Stimulated activated CD4-positive, alpha-beta T cell treated with anti-CD3 and anti-CD28 coated beads, Interleukin-12 subunit alpha, Interleukin-12 subunit beta, amount 100 ng/mL, for 24 hours (primary cell): Measurements from ENCODE around the gene GPR160.

ENCODE experiments used
- DNase-seq, 2 experiments: peaks; one replicate each; pipeline ENCODE4 v3.0.0-alpha.2; 2020; ENCODE audit warnings: low read depth in 2 of 2

Gene GPR160

DNA sequence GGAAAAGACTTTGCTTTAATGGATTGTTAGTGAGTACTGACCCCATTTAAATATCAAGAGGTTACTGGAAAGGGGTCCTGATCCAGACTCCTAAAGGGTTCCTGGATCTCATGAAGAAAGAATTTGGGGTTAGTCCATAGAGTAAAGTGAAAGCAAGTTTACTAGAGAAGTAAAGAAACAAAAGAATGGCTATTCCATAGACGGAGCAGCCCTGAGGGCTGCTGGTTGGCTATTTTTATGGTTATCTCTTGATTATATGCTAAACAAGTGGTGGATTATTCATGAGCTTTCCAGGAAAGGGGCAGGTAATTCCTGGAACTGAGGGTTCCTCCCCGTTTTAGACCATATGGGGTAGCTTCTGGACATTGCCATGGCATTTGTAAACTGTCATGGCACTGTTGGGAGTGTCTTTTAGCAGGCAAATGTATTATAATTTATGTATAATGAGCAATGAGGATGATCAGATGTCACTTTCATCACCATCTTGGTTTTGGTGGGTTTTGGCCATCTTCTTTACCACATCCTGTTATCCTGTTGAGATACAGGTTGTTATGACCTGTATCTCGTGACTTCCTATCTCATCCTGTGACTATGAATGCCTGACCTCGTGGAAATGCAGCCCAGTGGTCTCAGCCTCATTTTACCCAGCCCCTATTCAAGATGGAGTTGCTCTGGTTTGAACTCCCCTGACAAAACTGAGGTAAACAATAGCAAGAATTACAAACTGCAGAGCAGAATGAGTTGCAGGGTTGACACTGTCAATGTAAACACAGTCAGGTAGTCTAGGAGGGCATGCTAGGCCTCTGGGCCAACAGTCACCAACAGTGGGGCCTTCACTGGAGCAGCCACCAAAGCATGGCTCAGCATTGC is 10.3 kb upstream of the GPR160 start:
- no peak for DNase-seq

DNA sequence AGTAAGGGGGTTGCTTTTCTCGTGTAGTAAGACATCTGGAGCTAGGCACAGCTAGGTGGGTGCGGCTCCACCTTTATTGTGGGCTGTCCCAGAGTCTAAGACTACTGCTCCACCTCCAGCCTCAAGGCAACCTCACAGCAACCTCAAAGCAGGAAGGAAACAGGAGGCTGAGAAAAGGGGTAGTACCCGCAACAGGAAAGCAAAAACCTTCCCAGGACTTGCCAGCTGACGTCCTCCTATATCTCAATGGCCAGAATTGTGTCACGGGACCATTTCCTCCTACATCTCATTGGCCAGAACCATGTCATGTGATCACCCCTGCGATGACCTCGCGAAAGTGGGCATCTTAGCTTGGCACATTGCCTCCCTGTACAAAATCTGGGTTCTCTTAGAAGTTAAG is 4.3 kb upstream of the GPR160 start:
- DNase-seq = peak in 1 of 2 experiments; percentile 7

DNA sequence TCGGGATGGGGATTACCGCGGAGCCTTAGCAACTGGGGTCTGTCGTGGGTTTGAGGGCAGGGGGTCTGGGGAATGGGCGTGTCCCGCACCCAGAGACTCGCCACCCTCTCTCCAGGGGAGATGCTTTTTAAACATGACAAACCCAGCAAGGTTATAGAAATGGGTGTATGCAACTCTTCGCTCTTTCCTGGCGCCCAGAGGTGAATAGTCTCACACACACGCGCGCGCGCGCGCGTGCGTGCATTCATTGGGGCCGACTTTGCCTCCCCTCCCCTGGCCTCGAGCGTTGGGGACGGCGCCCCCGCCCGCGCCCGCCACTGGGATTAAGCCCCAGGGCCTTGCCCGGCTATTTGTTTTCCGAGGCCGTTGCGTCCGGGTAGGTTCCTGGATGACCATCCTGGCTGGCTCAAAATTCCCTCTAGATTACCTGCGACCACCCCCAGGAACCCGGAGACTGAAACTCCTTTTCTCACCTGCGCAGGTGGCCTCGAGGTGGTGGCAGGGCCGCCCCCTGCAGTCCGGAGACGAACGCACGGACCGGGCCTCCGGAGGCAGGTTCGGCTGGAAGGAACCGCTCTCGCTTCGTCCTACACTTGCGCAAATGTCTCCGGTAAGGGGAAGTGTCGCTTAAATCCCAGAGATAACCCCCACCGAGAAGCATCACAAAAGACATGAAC is 777 bp downstream of the GPR160 start:
- peak in 1 of 2 experiments; percentile 7 for DNase-seq

DNA sequence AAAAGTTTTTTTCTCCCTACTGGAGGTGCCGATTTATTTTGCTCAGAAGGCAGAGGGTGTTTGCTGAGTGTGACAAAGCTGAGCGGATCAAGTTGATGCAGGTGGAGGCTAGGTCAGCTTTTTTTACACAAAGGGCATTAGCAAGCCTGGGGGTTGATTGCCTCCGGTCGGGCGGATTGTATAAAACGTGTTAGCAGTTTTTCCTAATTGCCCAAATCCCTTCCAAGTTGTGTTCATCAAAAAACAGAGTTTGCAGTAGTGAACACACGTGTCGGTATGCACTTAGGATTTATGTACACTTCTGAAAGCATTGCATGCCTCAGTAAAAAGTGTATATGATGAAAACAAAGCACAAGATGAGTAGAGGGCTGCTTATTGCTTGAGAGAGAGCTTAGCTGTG is 2.6 kb downstream of the GPR160 start:
- DNase-seq = no peak

DNA sequence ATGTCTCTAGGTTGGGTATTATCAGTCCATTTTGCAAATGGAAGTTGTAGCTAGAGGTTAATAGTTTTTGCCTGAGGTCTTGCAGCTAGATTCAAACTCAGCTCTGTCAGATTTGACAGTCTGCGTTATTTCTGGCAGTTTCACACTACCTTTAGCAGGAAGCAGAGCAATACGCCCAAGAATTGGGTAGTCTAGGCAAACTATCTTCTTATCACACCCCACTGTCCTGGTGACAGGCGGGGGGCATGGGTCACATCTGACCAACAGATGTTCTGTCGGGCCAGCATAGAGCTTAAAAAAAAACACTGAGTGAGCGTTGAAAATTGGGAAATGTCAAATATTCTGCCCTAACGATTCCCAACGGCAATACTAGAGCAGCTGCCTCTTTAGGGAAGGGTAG is 5.7 kb downstream of the GPR160 start:
- DNase-seq = no peak

DNA sequence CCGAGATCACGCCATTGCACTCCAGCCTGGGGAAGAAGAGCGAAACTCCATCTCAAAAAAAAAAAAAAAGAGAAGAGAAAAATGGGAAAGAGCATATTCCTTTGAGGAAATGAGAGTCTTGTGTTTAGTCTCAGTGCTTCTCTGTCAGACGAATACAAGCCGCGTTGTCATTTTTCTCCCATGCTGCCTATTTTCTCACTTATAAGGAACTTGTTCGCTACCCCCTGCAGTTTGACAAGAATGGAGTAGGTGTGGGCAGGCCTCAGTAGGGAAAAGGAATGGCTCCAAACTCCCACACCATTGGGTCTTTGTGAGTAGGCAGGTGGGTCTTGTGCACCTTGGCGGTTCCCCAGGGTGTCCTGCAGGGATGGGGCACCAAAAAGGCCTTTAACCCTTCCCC is 6.5 kb downstream of the GPR160 start:
- DNase-seq = no peak

DNA sequence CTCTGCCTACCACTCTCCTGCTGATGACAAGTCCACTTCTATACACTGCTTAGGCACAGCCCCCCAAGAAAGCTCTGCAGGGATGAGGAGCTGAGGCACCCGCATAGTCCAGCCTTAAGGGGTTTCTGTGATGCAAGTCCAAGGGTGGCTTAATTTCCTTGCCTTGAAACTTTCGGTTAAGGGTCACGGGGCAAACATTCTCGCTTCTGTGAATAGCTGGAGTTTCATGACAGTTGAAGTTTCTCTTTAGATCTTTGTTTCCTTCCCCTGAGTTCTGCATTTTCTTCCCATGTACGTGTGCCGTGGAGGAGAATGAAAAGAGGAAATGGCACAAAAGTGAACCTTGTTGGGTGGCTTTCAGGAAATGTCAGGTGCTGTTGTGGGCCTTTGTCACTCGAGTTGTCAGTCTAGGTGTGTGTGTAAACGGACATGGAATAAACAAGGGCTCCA is 7.0 kb downstream of the GPR160 start:
- DNase-seq = no peak

DNA sequence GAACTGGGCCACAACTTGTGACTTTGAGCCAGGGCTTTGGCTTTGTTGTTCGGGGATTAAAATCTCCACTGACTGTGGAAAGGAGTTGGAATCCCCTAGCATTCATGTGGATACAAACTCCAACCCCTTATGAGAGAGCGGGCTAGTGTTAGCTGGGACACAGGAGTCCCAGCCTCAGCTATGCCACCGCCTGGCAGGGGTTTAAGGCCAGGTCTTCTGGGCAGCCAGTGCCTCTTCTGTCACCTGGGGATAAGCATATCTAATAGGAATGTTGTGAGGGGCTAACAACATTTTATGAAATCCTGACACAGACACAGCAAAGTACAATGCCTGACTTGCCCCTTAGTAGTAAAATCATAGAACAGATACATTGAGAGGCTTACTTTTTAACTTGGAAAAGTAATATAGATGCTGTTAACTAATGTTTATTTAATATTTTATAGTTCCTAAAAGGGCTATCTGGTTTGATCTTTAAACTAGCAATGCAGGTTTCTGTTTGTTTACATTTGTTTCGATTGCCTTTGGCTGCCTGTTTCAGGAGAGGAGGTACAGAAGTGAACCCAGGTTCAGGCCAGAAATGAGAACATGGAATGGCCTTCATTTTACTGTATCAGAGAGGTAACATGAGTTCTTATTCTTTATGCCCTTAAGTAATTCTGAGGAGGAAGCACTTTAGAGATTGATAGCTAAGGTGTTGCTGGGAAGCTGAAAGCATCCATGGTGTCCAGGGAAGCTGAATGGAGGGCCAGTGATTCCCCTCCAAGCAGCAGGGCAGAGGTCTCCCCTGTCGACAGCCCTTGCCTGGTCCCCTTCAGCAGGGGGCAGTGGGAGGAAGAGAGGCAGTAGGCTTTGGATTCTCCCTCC is 8.7 kb downstream of the GPR160 start:
- no peak for DNase-seq

DNA sequence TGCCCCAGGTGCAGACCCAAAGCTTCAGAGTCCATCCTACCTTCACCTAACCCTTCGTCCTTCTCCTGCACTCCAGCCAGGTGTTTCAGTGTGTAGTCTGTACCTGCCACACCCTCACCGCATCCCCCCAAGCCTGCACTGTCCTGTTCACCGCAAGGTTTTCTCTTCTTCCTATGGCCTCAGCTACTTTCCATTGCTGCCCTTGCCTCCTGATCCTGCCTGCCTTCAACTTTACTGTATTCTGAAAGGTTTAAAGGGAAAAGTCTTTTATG is 9.3 kb downstream of the GPR160 start:
- DNase-seq = no peak

DNA sequence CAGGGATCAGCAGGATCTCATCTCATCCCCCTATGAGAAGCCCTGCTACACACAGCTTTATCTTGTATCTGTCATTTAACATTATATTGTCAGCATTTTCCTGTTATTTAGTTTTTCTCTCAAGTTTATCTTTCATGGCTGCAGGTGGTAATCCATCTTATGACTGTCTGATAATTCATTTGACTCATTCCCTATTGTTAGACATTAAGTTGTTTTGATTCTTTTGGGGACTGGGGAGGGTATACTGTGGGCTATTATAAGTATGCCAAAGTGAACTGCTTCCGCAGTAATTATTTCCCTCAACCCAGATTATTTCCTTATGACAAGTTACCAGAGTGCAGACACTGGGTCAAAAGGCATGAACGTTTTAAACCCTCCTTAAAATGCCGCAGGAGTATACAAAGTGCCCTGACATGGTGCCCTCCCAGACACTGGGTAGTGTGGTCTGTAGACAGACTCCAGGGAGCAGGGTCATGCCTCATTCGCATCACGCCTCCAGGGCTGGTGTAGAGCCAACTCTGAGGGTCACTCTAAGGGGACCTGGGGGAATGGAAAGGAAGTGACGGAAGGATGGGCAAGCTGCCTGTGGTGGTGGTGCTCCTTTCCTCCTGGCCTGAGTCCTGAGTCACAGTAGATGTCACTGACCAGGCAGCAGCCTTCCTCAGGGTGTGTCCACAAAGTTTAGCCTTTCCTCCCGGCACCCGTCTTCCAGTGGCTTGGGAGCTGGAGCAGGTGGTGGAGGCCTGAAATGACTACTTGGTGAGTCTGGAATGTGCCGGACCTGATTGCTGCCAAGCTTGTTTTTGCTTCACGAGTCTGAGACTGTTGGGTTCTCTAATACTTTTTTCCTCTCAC is 11.6 kb downstream of the GPR160 start:
- DNase-seq = no peak

DNA sequence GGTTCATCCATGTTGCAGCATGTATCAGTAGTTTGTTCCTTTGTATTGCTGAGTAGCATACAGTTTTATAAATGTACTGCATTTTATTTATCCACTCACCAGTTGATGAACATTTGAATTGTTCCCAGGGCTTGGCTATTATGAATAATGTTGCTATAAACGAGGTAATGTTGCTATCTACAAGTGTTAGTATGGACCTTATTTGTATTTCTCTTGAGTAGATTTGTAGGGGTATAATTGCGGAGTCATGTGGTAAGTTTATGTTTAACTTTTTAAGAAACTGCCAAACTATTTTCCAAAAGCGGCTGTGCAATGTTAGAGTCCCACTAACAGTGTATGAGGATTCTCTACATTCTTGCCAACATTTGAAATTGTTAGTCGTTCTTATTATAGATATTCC is 13.0 kb downstream of the GPR160 start:
- DNase-seq = no peak

DNA sequence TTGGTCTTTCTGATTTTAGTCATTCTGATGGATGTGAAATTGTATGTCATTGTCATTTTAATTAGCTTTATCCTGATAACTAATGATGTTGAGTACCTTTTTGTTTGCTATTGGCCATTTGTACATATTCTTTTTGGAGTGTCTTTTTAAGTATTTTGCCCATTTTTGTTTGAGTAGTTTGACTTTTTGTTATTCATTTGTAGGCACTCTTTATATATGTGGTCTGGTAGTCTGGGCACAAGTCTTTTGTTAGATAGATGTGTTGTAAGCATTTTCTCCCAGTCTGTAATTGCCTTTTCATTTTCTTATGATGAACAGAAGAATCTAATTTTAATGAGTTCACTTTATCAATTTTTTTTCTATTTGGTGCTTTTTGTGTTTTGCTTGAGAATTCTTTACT is 14.6 kb downstream of the GPR160 start:
- no peak for DNase-seq

DNA sequence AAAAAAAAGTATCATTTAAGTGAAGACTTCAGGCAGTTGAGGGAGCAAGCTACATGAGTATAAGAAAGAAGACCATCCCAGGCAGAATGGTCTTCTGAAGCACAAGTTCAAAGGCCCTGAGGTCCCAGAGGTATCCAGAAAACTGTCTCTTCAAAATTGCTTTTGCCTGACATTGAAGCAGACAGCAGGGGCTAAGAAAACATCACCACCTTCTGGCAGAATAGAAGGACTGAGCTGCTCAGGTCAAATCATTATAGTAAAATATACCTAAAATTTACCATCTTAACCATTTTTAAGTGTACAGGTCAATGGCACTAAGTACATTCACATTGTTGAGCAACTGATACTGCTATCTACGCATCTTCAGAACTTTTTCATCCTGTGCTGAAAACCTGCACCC is 16.4 kb downstream of the GPR160 start:
- no peak for DNase-seq

DNA sequence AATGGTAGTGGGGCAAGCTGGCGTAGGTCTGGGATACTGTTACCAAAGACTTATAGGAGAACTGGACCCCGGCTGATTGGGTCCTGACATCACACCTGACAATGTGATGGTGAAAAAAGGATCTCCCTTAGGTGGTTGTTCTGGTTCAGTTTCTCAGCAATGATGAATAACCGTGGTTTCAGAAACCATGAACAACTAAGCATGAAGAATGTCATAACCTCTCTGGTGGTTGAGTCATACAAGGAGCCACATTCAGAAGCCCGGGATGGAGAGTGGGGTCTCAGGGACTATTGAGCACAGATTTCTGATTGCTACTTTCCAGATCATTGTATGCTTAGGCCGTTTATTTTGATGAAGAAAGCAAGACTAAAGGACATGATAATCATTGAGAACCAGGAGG is 17.4 kb downstream of the GPR160 start:
- DNase-seq = peak in 1 of 2 experiments; percentile 1

DNA sequence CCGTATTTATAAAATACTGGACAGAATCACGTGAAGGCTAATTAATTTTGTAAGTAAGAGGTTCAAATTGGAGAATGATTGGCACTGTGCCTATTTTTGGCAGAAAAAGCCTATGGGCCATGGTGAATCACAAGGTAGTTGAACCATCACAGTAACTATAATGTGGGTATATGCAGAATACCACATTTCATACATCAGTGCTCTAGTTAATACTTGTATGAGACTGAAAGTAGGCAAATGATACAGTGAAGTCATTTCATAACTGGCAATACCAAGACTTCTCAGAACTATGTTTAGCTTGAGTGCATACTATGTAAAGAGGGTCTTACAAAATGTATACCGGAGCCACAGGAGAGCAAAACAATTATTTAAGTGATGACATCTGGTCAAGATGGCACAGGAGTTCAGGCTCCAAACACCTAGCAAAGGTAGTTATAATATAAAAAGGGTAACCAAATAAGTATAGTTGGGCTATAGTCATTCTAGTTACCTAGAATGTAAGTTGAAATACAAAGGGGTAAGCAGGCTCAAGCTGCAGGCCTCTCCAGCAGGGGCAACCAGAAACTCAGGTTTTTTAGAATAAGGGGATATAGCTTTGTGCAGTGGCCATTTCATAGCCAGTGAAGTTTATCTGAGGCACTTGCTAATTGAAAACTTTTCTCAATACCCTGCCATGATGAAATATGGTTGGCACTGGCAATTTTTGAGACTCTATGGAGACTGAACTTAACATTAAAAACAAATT is 19.1 kb downstream of the GPR160 start:
- DNase-seq = no peak

DNA sequence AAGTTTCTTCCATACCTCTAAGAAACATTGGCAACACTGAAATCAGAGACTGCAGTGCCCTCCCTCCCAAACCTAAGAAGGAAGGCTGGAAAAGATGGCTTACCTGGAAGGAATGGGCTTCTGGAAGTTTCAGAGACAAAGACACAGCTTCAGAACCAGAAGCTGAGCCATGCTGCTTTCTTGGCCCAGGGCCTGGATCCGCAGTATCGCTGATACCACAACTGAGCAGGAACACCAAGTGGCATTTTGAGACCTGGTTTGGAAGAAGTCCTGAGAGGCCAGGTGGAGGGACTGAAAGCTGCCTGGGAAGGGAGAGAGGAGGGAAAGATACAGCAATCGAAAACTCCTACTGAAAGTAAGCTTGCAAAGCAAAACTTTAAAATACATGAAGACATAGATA is 19.8 kb downstream of the GPR160 start:
- no peak for DNase-seq

DNA sequence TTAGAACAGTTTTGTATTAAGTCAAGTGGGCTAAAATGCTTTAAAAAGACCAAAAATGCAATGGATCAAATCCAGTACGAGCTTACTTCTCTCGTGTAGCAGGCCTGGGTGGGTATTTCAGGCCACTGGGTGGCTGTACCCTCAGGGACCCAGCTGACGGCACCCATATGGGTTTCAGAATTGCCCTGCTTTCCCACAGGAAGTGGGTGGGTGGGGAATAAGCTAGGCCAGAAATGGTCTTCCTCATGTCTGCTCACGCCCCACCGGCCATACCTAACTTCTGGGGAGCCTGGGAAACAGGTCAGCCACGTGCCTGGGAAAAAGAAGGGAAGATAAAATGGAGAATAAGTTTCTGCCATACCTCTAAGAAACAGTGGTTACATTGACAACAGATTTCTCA is 20.3 kb downstream of the GPR160 start:
- DNase-seq = no peak

DNA sequence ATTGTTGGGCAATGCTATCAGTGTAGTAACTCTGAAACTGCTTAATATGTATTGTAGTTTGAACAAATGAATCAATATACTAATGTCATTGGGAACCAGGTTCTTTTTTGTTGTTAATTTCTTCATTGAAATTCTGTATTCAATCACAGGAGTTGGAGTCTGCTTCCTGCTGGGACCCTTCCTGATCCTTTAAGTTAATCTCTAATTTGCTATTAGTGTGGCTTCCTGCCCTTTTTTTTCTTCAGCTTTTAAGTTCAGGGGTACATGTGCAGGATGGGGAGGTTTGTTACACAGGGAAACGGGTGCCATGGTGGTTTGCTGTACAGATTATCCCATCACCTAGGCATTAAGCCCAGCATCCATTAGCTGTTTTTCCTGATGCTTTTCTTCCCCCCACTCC is 21.7 kb downstream of the GPR160 start:
- DNase-seq = no peak

DNA sequence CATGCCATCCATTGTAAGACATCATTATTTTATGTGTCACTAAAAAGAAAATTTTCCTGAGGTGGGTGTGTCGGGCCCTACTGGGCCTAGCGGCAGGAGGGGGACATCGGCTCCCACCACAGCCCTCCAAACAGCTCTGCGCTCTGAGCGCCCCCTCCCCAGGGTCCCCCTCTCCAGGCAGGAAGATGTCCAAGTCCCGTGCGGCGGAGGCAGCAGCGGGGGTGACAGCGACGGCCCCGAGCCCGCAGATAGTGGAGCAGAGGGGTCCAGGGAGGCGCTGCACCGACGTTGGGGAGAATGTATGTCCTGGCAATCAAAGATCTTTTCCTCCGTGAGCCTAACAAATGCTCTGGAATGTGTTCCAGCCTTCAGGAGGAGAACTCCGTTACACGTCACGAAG is 24.3 kb downstream of the GPR160 start:
- DNase-seq = no peak

DNA sequence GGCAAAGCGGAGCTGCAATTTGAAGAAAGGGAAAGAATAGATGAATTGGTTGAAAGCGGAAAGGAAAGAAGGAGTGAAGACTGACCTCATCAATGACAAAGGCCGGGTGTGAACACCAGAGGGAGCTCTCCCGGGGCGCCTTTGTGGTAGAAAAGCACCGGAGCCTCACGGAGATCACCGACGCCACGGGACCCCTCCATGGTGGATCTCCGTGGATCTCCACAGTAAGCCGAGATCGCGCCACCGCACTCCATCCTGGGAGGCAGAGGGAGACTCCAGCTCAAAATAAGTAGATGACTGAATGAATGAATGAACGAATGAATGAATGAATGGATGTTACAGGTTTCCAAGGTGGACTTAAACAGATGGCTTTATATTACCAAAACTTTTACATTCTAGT is 25.0 kb downstream of the GPR160 start:
- DNase-seq = no peak

DNA sequence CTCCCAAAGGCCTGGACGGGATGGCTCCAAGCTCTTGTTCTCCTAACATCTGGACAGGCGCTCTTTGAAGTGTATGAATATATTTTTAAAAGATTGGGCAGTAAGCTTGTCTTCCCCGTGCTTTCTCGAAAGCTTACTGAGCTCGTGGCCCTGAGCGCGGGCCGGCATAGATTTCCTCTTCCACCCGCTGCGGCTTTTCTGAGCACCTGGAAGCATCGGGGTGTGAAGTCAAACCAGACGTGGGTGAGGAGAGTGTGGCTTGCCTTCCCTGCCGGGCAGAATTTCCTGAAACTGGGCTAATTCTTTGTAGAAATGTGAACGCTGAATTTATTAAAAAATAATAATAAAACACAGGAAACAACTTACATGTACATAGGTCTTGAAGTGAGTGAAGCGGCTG is 25.9 kb downstream of the GPR160 start:
- DNase-seq = no peak
